Cerebellar cortex (tissue), 1 donor: ENCODE data around the gene OR4C13.
"Not testable (repeated sequence)": the region's sequence is repeated elsewhere in the genome, so short reads cannot be mapped to it uniquely, and the experiment has no call there.

ENCODE experiments used
- DNase-seq: peaks from one replicate; pipeline ENCODE4 v3.0.0-alpha.2; 2015; ENCODE audit warnings: low spot score

Gene OR4C13

DNA sequence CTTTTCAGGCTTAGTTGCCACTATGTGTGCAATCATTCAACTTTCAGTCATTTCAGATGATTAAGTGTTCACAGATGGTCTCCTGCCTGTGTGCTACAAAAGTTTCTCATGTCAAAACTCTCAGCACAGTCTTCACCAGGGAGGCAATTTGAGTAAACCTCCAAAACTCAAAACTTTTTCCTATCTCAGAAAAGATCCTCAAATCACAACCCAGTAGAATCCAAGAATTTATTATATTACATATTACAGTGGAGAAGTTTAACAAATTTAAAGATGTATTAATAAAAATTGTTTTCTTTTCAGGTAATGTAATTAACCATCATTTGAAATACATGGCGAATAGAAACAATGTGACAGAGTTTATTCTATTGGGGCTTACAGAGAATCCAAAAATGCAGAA lies at the start of gene OR4C13:
OR4C13 (plus strand) TSS at position 301 of the 400 bp plus-strand sequence; CDS start at position 333, 32 bp downstream.
- no peak for DNase-seq

DNA sequence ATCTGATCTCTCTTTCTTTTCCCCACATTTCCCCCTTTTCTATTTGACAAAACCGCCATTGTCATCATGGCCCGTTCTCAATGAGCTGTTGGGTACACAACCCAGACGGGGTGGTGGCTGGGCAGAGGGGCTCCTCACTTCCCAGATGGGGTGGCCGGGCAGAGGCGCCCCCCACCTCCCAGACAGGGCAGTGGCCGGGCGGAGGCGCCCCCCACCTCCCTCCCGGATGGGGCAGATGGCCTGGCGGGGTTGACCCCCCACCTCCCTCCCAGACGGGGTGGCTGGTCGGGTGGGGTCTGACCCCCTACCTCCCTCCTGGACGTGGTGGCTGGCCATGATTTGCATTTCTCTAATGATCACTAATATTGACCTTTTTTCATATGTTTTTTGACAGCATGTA lies 40.7 kb upstream of the OR4C13 start:
- not testable (repeated sequence) for DNase-seq

DNA sequence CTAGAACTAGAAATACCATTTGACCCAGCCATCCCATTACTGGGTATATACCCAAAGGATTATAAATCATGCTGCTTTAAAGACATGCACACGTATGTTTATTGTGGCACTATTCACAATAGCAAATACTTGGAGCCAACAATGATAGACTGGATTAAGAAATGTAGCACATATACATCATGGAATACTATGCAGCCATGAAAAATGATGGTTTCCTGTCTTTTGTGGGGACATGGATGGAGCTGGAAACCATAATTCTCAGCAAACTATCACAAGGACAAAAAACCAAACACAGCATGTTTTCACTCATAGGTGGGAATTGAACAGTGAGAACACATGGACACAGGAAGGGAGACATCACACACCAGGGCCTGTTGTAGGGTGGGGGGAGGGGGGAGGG lies 3.5 kb upstream of the OR4C13 start:
- DNase-seq: not testable (repeated sequence)

DNA sequence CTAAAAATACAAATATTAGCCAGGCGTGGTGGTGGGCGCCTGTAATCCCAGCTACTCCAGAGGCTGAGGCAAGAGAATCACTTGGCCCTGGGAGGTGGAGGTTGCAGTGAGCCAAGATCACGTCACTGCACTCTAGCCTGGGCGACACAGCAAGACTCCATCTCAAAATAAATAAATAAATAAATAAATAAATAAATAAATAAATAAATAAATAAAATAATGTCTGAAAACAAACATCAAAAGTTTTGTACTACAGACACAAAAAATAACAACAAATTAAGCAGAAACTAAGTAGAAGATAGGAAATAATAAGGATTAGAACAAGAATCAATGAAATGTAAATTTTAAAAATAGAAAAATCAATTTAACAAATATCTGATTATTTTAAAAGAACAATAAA lies 21.2 kb downstream of the OR4C13 start:
- DNase-seq: not testable (repeated sequence)

DNA sequence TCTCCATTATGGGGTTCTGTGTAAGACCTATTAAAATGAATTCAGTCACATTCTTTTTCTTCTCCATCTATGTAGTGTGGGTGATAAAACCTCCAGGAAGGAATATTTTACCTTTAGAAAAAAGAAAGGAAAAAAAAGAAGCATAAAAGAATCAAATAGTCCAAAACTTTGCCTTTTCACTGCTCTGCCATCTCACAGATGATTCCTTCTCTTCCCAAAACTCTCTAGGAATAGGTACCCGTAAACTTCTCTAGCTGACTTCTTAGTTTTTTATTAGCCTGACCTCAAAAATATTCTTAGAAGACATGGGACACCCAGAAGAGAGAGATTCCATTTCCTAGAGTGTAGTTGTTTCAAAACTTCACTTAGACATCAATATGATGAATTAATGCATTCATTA lies 30.2 kb downstream of the OR4C13 start, which contains the start of gene OR4C12:
OR4C12 (minus strand) TSS at position 101 of the 400 bp plus-strand sequence; CDS start at position 67, 34 bp downstream.
- DNase-seq: not testable (repeated sequence)

DNA sequence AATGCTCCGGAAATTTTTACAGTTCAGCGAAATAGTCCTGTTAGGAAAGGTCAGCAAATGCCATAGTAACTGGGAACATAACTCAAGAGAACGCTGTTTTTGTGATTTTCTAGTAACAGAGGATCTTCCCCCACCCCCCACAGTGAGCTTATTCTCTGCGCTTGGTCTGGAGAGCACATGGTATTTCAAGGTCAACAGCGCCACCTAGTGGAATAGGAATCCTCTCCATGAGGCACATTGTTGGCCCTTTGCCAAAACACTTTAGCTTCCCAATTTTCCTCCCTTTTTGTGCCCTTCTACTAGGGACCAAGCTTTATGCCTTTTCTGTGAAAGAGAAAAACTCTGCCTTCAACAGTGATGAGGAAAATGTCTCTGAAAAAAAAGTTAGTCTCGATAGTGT lies 43.4 kb downstream of the OR4C13 start:
- DNase-seq: peak; percentile 48
